GM12878 (cell line): ENCODE data around the gene PMM1. TPM values are rescaled to one million over a fixed set of nuclear protein-coding genes. Genes with fewer than 3 reads are reported as not detected.

Experiments
- BACH1 ChIP-seq: fragments of 450-650 bp; IDR thresholded peaks from 2 replicates; pipeline ENCODE4 v1.6.1; 2017; ENCODE audit warnings: mild to moderate bottlenecking, borderline replicate concordance
- BCL3 ChIP-seq: IDR thresholded peaks from 2 replicates; pipeline ENCODE4 v1.6.1; 2011; ENCODE audit warnings: borderline replicate concordance, low read depth, mild to moderate bottlenecking, moderate library complexity, low read length; ENCODE audit not compliant: insufficient read depth, poor library complexity, severe bottlenecking
- BMI1 ChIP-seq: fragments of 450-650 bp; IDR thresholded peaks from 2 replicates; pipeline ENCODE4 v1.6.1; 2016; ENCODE audit warnings: mild to moderate bottlenecking, moderate library complexity, borderline replicate concordance
- DPF2 ChIP-seq: fragments of 450-650 bp; IDR thresholded peaks from 2 replicates; pipeline ENCODE4 v1.6.1; 2017; ENCODE audit warnings: mild to moderate bottlenecking
- EED ChIP-seq: sonication (generic); IDR thresholded peaks from 2 replicates; pipeline ENCODE4 v1.6.1; 2016; ENCODE audit warnings: antibody characterized with exemption, low read depth
- EP300 ChIP-seq, 2 experiments: fragments of 150-350 bp in 1 of 2; IDR thresholded peaks; 2 replicates each; pipeline ENCODE4 v1.6.1; 2011 to 2012; ENCODE audit warnings: low read depth in 2 of 2, low read length in 2 of 2, borderline replicate concordance in 1 of 2, improper control_type of control experiment in 1 of 2, inconsistent platforms in 1 of 2; ENCODE audit not compliant: control insufficient read depth in 1 of 2
- ETV6 ChIP-seq, 2 experiments: fragments of 450-650 bp in 1 of 2; IDR thresholded peaks in 1 of 2; conservative IDR thresholded peaks in 1 of 2; 2 replicates each; pipeline ENCODE4 v1.6.1; 2014; ENCODE audit warnings: antibody characterized with exemption in 1 of 2, borderline replicate concordance in 1 of 2, low read depth in 1 of 2, mild to moderate bottlenecking in 1 of 2, moderate library complexity in 1 of 2
- FOXK2 ChIP-seq: fragments of 450-650 bp; IDR thresholded peaks from 2 replicates; pipeline ENCODE4 v1.6.1; 2017; ENCODE audit warnings: mild to moderate bottlenecking, moderate library complexity
- HDAC6 ChIP-seq: fragments of 200-600 bp; sonication (generic); IDR thresholded peaks from one replicate; pipeline ENCODE4 v1.8.0; 2017; ENCODE audit warnings: antibody characterized with exemption; ENCODE audit not compliant: unreplicated experiment
- IKZF1 ChIP-seq: fragments of 450-650 bp; conservative IDR thresholded peaks from 2 replicates; pipeline ENCODE4 v1.6.1; 2017; ENCODE audit warnings: antibody characterized with exemption, mild to moderate bottlenecking
- KDM1A ChIP-seq: fragments of 200-600 bp; sonication (generic); IDR thresholded peaks from 2 replicates; pipeline ENCODE4 v1.6.1; 2016; ENCODE audit warnings: borderline replicate concordance
- MXI1 ChIP-seq: fragments of 150-350 bp; IDR thresholded peaks from 2 replicates; pipeline ENCODE4 v1.6.1; 2011; ENCODE audit warnings: low read depth, mild to moderate bottlenecking, inconsistent platforms, low read length, improper control_type of control experiment
- NFYA ChIP-seq: IDR thresholded peaks from 2 replicates; pipeline ENCODE4 v1.6.1; 2011; ENCODE audit warnings: low read depth, mild to moderate bottlenecking, low read length, improper control_type of control experiment, borderline replicate concordance
- NR2C1 ChIP-seq: fragments of 450-650 bp; IDR thresholded peaks from 2 replicates; pipeline ENCODE4 v1.6.1; 2017; ENCODE audit warnings: antibody characterized with exemption, mild to moderate bottlenecking, moderate library complexity
- PML ChIP-seq: IDR thresholded peaks from 2 replicates; pipeline ENCODE4 v1.6.1; 2012; ENCODE audit warnings: low read length, inconsistent platforms
- POLR2AphosphoS2 ChIP-seq: IDR thresholded peaks from 2 replicates; pipeline ENCODE4 v1.6.1; 2011; ENCODE audit warnings: low read depth, mild to moderate bottlenecking, low read length, improper control_type of control experiment, moderate library complexity
- POLR2AphosphoS5 ChIP-seq: IDR thresholded peaks from 2 replicates; pipeline ENCODE4 v1.6.1; 2011; ENCODE audit warnings: mild to moderate bottlenecking, low read length, inconsistent platforms
- RBBP5 ChIP-seq: fragments of 200-600 bp; sonication (generic); conservative IDR thresholded peaks from 2 replicates; pipeline ENCODE4 v1.6.1; 2016
- SKIL ChIP-seq: fragments of 450-650 bp; IDR thresholded peaks from 2 replicates; pipeline ENCODE4 v1.6.1; 2017; ENCODE audit warnings: mild to moderate bottlenecking, low read depth, inconsistent platforms; ENCODE audit not compliant: poor library complexity, severe bottlenecking
- SRF ChIP-seq, 2 experiments: IDR thresholded peaks; 2 replicates each; pipeline ENCODE4 v1.6.1; 2011; ENCODE audit warnings: low read depth in 2 of 2, low read length in 2 of 2, mild to moderate bottlenecking in 1 of 2, moderate library complexity in 1 of 2
- TAF1 ChIP-seq: IDR thresholded peaks from 2 replicates; pipeline ENCODE4 v1.6.1; 2011; ENCODE audit warnings: mild to moderate bottlenecking, low read depth, low read length, borderline replicate concordance
- TBL1XR1 ChIP-seq: IDR thresholded peaks from 2 replicates; pipeline ENCODE4 v1.6.1; 2012; ENCODE audit warnings: low read depth, low read length, improper control_type of control experiment
- ZNF274 ChIP-seq: IDR thresholded peaks from one replicate; pipeline ENCODE4 v1.8.0; 2011; ENCODE audit not compliant: insufficient read length, insufficient read depth
- polyA plus RNA-seq, 11 experiments: library from polyadenylated mRNA; depleted of rRNA in 4 of 11; unstranded in 6 of 11; stranded (reverse) in 5 of 11; fragments of >200 nt; fragmentation: Nextera tagmentation in 4 of 11; fragmentation: Illumina TruSeq in 1 of 11; extraction: Ambion mirVana in 4 of 11; extraction: Trizol in 1 of 11; gene quantifications; 1 replicate in 1 of 11; 2 replicates in 10 of 11; pipeline versions ENCODE4 v1.2.1 to v1.2.3, GENCODE V29; 2011 to 2016; ENCODE audit warnings: inconsistent platforms in 2 of 11, missing spikeins in 2 of 11, low read depth in 1 of 11
- total RNA-seq, 4 experiments: library from RNA; depleted of rRNA in 3 of 4; stranded (reverse); fragments of >200 nt in 3 of 4; fragmentation: Illumina TruSeq in 1 of 4; extraction: Trizol in 1 of 4; gene quantifications; 2 replicates each; pipeline versions ENCODE4 v1.2.1 to v1.2.3, GENCODE V29; 2013 to 2021
- TF ChIP-seq, protein P1 (sequence below): IDR thresholded peaks from 2 replicates; pipeline ENCODE4 v1.6.1; 2012; ENCODE audit warnings: low read length, inconsistent platforms
- TF ChIP-seq, protein P2 (sequence below): IDR thresholded peaks from 2 replicates; pipeline ENCODE4 v1.6.1; 2011; ENCODE audit warnings: mild to moderate bottlenecking, low read depth, low read length, moderate library complexity; ENCODE audit not compliant: insufficient replicate concordance

Gene PMM1
- total and polyA plus RNA-seq, 10 of the 15 experiments (the other 5 are each of a cell fraction or from before 2014, with no cell fraction given), result 8.2 to 32.2 (median 16.9) TPM

GRCh38 chr22:41620589-41621098, 31.0 kb upstream of the PMM1 start, which contains the start of gene DESI1 (continued):
- TF ChIP-seq FOXK2 (no peak), POLR2AphosphoS5 (peak; percentile 95), PML (peak; percentile 73; the same call in 1 of the 2 replicates), IKZF1 (no peak), MXI1 (peak; percentile 34), TBL1XR1 (no peak), BMI1 (no peak), SKIL (no peak), NFYA (no peak), BACH1 (peak; percentile 73), EP300 (IDR thresholded peaks at IDR 0.05; ENCODE audit: borderline replicate concordance in 1 of 2, control insufficient read depth in 1 of 2, low read depth in 2 of 2, low read length in 2 of 2) (no peak), POLR2AphosphoS2 (peak; percentile 89; the same call in 1 of the 2 replicates), BCL3 (no peak), HDAC6 (peak; percentile 74), KDM1A (no peak), RBBP5 (no peak), ETV6 (conservative IDR thresholded peaks at IDR 0.05 in 1 of 2, IDR thresholded peaks at IDR 0.05 in 1 of 2; ENCODE audit: borderline replicate concordance in 1 of 2, low read depth in 1 of 2) (no peak), DPF2 (peak; percentile 49; the same call in 1 of the 2 replicates), SRF (IDR thresholded peaks at IDR 0.05; ENCODE audit: low read depth in 2 of 2, low read length in 2 of 2) (no peak), TAF1 (peak; percentile 89), NR2C1 (no peak), EED (no peak), ZNF274 (no peak)
- TF ChIP-seq, protein P1, sequence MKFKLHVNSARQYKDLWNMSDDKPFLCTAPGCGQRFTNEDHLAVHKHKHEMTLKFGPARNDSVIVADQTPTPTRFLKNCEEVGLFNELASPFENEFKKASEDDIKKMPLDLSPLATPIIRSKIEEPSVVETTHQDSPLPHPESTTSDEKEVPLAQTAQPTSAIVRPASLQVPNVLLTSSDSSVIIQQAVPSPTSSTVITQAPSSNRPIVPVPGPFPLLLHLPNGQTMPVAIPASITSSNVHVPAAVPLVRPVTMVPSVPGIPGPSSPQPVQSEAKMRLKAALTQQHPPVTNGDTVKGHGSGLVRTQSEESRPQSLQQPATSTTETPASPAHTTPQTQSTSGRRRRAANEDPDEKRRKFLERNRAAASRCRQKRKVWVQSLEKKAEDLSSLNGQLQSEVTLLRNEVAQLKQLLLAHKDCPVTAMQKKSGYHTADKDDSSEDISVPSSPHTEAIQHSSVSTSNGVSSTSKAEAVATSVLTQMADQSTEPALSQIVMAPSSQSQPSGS, result no peak
- TF ChIP-seq, protein P2, sequence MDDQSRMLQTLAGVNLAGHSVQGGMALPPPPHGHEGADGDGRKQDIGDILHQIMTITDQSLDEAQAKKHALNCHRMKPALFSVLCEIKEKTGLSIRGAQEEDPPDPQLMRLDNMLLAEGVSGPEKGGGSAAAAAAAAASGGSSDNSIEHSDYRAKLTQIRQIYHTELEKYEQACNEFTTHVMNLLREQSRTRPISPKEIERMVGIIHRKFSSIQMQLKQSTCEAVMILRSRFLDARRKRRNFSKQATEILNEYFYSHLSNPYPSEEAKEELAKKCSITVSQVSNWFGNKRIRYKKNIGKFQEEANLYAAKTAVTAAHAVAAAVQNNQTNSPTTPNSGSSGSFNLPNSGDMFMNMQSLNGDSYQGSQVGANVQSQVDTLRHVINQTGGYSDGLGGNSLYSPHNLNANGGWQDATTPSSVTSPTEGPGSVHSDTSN, result no peak
